Measurements from ENCODE around the gene ZMIZ2. TPM values are rescaled to one million over a fixed set of nuclear protein-coding genes. Genes with fewer than 3 reads are reported as not detected.

ZMIZ2 gene
- total and polyA plus RNA-seq, 9 of the 15 experiments (the other 6 are each of a cell fraction or from before 2014, with no cell fraction given), result 0.13 to 40.3 (median 4.9) TPM

GRCh38 chr7:44738051-44738723 lies 10.5 kb upstream of the ZMIZ2 start:
- Histone ChIP-seq H3K27ac (ENCODE audit: extremely low read depth, low read depth, low read length) (no peak overlapping the region), H3K9ac (ENCODE audit: insufficient read depth in 1 of 2, low read depth in 2 of 2, low read length in 2 of 2) (peak overlapping the region in 1 of 2 experiments; percentile 71; a peak in 1 of 4 replicates), H3K4me1 (replicated peaks in 1 of 2; ENCODE audit: control insufficient read depth in 2 of 2, insufficient read depth in 2 of 2, low read length in 2 of 2) (no peaks in the 10 kb centered on the region; a peak in 1 of 5 replicates), H3K4me3 (no peak overlapping the region), H3K9me3 (replicated peaks; ENCODE audit: control insufficient read depth, insufficient read depth, low read depth, low read length) (no peaks in the 10 kb centered on the region), H2AFZ (ENCODE audit: low read depth, low read length) (no peak overlapping the region), H3K36me3 (ENCODE audit: control insufficient read depth, insufficient read depth, low read length) (no peaks in the 10 kb centered on the region), H3K4me2 (ENCODE audit: insufficient read depth, low read length) (no peak overlapping the region), H3K9me1 (ENCODE audit: control insufficient read depth, insufficient read depth, low read length) (no peaks in the 10 kb centered on the region), H3K79me2 (ENCODE audit: control insufficient read depth, insufficient read depth, low read length) (no peaks in the 10 kb centered on the region), H3K27me3 (ENCODE audit: control insufficient read depth in 2 of 2, insufficient read depth in 2 of 2, low read length in 2 of 2) (no peaks in the 10 kb centered on the region), H4K20me1 (replicated peaks; ENCODE audit: control insufficient read depth, insufficient read depth, low read length) (no peaks in the 10 kb centered on the region)
- FAIRE-seq, result no peak
- CTCF ChIA-PET (ENCODE audit: low intra/inter-chr PET ratio), result no interaction called here
- 43% methylated on average over 3 of the region's 4 CpGs for WGBS (ENCODE audit: insufficient coverage, low coverage, missing lambda C conversion rate)
- ATAC-seq, result no peak
- no TSS peak for BruUV-seq (replicated peaks)
- intact Hi-C loops (cut with micrococcal nuclease) (no loop called here), in situ Hi-C loops (cut with MboI) (no loop called here)
- DNase-seq (ENCODE audit: extremely low read depth in 1 of 4, low spot score in 3 of 4), result no peak
- POLR2A ChIA-PET, result no interaction called here
- TF ChIP-seq ATF3 (IDR thresholded peaks at IDR 0.05), result peak; percentile 44; the same call in 1 of the 2 replicates
- no peak for TF ChIP-seq ATF3 (CRISPR knock-in tag; conservative IDR thresholded peaks at IDR 0.05)
- TF ChIP-seq ZNF282 (CRISPR knock-in tag; IDR thresholded peaks at IDR 0.05), result no peak
- TF ChIP-seq HLTF (IDR thresholded peaks at IDR 0.05), result no peak
- no peak for TF ChIP-seq GABPB2 (CRISPR knock-in tag; conservative IDR thresholded peaks at IDR 0.05)
- no peak for TF ChIP-seq VEZF1 (CRISPR knock-in tag; IDR thresholded peaks at IDR 0.05)
- no peak for TF ChIP-seq PRPF4 (IDR thresholded peaks at IDR 0.05; ENCODE audit: insufficient read depth, low read depth, low read length, poor library complexity, severe bottlenecking)
- no peak for TF ChIP-seq ZNF398 (CRISPR knock-in tag; IDR thresholded peaks at IDR 0.05)
- TF ChIP-seq ELK3 (CRISPR knock-in tag; IDR thresholded peaks at IDR 0.05), result no peak
- TF ChIP-seq BMI1 (IDR thresholded peaks at IDR 0.05; ENCODE audit: low read length), result no peak
- TF ChIP-seq TAF15 (IDR thresholded peaks at IDR 0.05; ENCODE audit: low read depth, low read length), result no peak
- no peak; the same call in 1 of the 2 replicates for TF ChIP-seq CEBPG (CRISPR knock-in tag; IDR thresholded peaks at IDR 0.05)
- TF ChIP-seq CEBPG (tag; conservative IDR thresholded peaks at IDR 0.05 in 1 of 2, IDR thresholded peaks at IDR 0.05 in 1 of 2), result peak; percentile 32 to 44; a peak in 2 of 4 replicates
- TF ChIP-seq ZEB2 (IDR thresholded peaks at IDR 0.05), result no peak
